ENCODE data around the gene VGF.
A peak's percentile ranks its signal among the peaks of the same experiment; 100 is the strongest.

VGF gene

DNA sequence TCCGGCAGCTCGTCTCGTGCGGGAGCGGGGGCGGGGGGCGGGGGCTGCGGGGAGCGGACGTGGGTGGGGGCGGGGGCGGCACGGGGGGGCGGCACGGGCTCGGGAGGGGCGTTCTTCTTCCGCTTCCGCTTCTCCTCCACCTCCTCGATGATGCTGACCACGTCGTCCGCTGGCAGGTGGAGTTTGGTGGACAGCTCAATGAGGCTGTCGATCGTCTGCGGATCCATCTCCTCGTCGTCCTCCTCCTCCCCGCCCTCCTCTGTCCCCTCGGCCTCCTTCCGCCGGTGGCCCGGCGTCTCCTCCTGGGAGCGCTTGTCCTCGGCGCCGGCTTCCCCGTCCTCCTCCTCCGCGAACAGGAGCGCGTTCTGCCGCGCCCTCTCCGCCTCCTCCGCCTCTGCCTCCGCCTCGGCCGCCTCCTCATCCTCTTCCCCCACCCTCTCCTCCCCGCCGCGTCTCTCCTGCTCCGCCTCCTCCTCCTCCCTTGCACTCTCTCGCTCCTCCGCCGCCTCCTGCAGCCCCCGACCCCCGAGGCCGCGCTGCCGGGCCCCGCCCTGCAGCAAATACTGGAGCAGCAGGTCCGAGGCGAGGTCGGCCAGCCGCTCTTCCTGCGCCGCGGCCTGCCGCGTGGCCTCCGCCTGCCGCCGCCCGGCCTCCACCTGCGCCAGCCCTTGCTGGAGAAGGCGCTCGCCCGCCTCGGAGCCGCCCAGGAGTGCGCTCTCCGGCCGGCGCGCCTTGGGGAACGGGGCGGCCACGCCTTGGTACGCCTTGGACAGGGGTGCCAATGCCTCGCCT is 1.9 kb downstream of the VGF start:
- H3K27ac ChIP-seq = peak overlapping the region; percentile 100

DNA sequence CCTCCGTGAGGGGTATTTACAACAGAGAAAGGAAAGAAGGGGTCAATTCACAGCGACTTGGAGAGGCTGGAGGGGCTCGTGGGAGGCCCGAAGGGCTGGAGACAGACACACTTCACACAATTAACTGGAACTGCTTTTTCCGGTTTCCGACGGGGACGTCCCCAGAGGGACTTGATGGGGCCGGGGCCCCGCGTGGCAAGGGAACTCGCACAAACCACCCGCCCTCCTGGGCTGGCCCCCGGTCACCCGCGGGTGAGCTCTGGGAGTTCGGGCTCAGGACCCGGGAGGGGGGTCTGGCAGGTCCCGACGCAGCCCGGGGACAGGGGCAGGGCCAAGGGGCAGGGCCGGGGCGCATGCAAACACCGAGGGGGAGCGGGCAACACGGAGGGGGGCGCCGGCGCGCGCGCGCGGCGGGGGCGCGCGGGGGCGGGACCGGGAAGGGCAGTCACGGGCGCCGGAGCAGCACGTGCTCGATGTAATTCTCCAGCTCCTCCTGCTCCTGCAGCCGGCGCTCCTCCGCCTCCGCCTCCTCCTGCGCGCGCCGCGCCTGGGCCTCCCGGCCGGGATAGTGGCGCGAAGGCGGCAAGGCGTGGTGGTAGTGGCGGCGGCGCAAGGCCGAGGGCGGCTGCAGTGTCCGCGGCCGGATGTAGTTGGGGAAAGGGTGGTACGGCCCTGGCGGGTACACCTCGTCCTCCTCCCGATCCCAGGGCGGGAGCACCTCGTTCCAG is 2.7 kb downstream of the VGF start:
- TF ChIP-seq, protein P1, sequence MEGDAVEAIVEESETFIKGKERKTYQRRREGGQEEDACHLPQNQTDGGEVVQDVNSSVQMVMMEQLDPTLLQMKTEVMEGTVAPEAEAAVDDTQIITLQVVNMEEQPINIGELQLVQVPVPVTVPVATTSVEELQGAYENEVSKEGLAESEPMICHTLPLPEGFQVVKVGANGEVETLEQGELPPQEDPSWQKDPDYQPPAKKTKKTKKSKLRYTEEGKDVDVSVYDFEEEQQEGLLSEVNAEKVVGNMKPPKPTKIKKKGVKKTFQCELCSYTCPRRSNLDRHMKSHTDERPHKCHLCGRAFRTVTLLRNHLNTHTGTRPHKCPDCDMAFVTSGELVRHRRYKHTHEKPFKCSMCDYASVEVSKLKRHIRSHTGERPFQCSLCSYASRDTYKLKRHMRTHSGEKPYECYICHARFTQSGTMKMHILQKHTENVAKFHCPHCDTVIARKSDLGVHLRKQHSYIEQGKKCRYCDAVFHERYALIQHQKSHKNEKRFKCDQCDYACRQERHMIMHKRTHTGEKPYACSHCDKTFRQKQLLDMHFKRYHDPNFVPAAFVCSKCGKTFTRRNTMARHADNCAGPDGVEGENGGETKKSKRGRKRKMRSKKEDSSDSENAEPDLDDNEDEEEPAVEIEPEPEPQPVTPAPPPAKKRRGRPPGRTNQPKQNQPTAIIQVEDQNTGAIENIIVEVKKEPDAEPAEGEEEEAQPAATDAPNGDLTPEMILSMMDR (IDR thresholded peaks at IDR 0.05) = no peak; the same call in 1 of the 2 replicates
- no peak for TF ChIP-seq ZFX (IDR thresholded peaks at IDR 0.05; ENCODE audit: borderline replicate concordance)
- H3K27ac ChIP-seq = peak overlapping the region; percentile 100

More for the DNA sequence above, 1.9 kb downstream of the VGF start:
- no peak for TF ChIP-seq ZFX (IDR thresholded peaks at IDR 0.05; ENCODE audit: borderline replicate concordance)
- TF ChIP-seq, protein P1 (IDR thresholded peaks at IDR 0.05) = no peak

DNA sequence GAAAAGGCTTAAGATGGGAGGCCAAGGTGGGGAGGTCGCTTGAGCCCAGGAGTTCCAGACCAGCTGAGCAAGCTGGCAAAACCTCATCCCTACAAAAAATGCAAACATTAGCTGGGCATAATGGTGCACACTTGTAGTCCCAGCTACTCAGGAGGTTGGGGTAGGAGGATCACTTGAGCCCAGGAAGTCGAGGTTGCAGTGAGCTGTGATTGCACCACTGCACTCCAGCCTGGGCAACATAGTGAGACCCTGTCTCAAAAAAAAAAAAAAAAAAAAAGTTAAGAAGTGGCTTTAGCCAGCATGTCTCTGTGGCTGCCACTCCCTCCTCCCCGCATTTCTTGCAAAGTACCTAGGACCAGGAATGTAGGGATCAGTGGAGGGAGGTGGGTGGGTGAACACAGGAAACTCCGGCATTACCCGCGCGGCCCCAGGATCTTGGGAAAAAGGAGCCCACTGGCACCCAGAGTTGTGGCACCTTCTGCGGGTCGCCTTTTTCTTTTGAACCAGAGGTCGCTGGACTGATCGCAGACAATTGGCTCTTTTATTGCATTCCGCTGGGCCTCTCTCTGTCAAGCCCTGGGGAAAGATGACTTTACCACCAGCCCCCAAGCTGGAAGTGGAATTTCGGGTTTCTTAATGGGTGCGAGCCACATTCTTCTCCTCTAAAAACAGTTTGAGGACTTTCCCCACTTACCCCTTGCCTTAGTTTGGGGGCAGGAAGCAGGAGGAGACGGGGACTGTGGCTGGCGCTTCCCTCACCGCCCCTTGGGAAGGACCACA is 3.5 kb downstream of the VGF start:
- TF ChIP-seq, protein P1 (IDR thresholded peaks at IDR 0.05) = no peak
- TF ChIP-seq ZFX (IDR thresholded peaks at IDR 0.05; ENCODE audit: borderline replicate concordance) = no peak
- H3K27ac ChIP-seq = peak overlapping the region; percentile 100

DNA sequence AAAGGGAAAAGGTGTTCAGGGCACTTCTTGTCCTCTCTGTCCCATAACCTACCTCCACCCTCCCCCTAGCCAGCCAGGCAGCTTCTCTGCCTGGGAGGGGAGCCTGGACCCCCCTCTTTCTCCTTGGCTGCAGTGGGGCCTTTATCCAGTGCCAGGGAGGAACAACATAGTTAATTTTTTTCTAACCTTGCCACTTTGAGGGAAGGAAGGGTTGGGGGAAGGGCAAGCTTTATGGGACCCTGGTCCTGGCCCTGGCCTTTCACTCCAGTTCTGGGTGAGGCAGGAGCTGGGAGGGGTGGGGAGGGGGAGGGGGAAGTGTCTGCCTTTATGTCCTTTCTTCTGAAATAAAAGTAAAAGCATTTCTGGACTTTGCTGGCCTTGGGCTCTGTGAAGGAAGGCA is 4.5 kb downstream of the VGF start:
- peak overlapping the region; percentile 100 for H3K27ac ChIP-seq
- TF ChIP-seq, protein P1 (IDR thresholded peaks at IDR 0.05) = no peak
- no peak for TF ChIP-seq ZFX (IDR thresholded peaks at IDR 0.05; ENCODE audit: borderline replicate concordance)

DNA sequence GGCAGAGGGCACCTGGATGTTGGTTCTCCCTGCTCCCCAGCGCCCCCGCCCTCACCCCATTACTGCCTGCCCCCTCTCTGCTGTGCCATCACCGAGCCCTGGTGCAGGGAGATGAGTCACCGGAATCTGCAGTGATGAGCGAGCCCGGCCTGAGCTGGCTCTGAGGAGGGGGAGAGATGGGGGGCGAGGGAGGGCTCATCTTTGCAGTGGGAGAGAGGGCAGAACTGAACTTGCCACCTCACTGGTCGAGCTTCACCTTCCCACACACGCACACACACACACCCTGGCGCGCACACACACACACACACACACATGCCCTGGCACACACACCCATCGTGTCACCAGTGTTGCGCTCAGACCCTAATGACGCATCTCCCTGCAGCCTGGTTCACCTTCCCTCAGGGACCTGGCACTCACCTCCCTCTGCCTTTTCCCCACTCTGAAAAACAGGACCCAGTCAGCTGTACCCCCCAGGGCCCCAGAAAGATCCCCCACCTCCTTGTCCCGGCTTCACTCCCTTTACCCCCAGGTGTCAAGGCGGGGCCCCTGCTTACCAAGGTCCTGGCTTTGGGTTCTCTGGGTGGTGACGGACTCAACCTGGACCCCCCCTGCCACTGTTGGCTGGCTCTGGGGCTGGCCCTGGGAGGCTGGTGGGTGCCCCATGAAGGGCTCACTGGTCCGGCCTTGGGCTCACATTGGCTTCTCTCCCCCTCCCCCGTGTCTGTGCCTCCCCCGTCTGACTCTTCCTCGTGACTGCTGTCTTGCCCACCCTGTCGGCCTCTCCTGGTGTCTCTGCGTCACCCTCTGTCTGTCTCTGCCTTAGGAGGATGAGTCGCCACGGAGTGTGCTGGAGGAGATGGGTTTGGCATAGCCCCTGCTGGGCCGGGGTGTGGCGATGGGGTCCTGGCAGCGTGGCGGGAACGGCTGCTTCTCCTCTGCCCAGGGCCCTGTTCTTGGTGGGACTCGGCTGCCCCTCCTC is 5.4 kb downstream of the VGF start:
- peak overlapping the region; percentile 100 for H3K27ac ChIP-seq

More for the DNA sequence above, 5.4 kb downstream of the VGF start:
- TF ChIP-seq, protein P1 (IDR thresholded peaks at IDR 0.05) = no peak
- TF ChIP-seq ZFX (IDR thresholded peaks at IDR 0.05; ENCODE audit: borderline replicate concordance) = no peak
